LNCAP (cell line): ENCODE results near the gene FN3K.

Experiments
- TF ChIP-seq, protein P1 (sequence below): fragments of 450-650 bp; IDR thresholded peaks from 2 replicates; pipeline ENCODE4 v1.5.1; 2017; ENCODE audit warnings: mild to moderate bottlenecking

The FN3K gene

GRCh38 chr17:82720204-82720603 is 15.2 kb upstream of the FN3K start:
- TF ChIP-seq, protein P1, sequence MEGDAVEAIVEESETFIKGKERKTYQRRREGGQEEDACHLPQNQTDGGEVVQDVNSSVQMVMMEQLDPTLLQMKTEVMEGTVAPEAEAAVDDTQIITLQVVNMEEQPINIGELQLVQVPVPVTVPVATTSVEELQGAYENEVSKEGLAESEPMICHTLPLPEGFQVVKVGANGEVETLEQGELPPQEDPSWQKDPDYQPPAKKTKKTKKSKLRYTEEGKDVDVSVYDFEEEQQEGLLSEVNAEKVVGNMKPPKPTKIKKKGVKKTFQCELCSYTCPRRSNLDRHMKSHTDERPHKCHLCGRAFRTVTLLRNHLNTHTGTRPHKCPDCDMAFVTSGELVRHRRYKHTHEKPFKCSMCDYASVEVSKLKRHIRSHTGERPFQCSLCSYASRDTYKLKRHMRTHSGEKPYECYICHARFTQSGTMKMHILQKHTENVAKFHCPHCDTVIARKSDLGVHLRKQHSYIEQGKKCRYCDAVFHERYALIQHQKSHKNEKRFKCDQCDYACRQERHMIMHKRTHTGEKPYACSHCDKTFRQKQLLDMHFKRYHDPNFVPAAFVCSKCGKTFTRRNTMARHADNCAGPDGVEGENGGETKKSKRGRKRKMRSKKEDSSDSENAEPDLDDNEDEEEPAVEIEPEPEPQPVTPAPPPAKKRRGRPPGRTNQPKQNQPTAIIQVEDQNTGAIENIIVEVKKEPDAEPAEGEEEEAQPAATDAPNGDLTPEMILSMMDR: no peak

DNA sequence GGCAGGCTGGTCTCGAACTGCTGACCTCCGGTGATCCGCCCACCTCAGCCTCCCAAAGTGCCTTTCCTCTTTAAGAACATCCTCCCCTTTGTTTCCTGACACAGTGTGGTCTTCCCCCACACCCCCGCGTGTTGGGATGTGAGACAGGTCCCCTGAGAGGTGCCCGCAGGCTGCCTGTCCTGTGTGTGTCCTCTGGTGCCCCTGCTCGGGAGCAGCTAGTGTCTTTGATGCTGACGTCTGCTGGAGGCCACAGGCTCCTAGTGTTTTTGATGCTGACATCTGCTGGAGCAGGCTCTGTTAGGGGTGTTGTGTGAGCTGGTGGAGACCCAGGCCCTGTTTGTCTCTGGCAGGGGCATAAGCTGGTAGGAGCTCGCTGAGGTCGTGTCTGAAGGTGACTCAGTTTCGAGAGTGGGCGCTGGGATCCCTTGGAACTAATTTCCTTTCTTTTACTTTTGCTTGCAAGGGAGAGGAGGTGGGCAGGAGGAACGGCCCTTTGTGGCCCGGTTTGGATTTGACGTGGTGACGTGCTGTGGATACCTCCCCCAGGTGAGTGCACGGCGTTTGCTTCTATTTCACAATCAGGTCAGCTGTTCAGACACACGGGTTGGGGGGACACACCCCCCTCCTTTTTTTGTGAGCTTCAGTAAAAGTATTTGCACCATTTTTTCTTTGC is 12.9 kb upstream of the FN3K start:
- TF ChIP-seq, protein P1: no peak

- TF ChIP-seq, protein P1: no peak
These were observed 12.1 kb upstream of the FN3K start for GRCh38 chr17:82723169-82723807.

DNA sequence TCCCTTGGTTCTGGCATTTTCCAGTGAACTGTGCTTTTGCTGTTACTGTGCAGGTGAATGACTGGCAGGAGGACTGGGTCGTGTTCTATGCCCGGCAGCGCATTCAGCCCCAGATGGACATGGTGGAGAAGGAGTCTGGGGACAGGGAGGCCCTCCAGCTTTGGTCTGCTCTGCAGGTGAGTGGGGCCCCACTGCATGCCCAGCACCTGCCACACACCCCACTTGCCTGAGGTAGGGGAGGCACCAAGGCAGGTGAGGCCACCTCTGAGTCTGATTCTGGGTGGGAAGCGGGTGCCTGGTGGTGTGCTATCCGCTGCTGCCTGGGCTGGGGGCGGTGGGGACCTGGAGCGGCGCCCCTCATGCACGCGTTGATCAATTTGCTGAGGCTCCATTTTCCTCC is 9.0 kb upstream of the FN3K start:
- TF ChIP-seq, protein P1: no peak

- TF ChIP-seq, protein P1: no peak
These were observed 5.7 kb upstream of the FN3K start for GRCh38 chr17:82729479-82730260.

DNA sequence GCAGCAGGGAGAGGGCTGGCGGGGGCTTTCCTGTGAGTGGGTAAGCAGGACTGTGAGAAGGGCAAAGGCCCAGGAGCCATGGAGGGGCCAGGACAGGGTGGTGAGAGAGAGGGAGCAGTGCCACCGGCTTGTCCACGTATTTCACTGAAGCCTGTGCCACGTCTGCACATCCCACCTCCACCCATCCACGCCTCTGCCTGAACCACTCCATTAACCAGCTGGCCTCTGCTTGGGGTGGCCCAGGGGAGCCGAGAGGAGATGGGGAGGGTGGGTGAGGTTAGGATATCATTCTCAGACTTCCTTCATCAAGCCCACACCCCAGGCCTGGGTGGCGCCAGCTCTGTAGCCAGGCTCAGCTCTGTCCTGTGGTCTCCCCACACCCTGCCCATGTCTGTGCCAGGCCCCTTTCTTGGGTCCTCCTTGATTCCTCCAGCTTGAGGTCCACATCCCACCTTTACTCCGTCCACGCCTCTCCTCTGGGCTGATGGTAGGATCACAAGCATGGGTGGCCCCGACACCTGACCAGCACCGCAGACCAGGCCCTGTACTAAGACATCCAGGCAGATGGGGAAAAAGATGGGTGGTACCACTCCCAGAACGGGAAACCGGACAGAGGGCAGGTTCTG is 3.2 kb upstream of the FN3K start:
- TF ChIP-seq, protein P1: no peak

GRCh38 chr17:82736511-82737185 is 1.2 kb downstream of the FN3K start:
- TF ChIP-seq, protein P1: no peak
